Stimulated activated CD4-positive, alpha-beta T cell treated with anti-CD3 and anti-CD28 coated beads, TNF-alpha, amount 100 ng/mL, for 1 hour (primary cell): ENCODE data around the gene CALML4.
"Not testable (repeated sequence)": the region's sequence is repeated elsewhere in the genome, so short reads cannot be mapped to it uniquely, and the experiment has no call there.

Source experiments
- DNase-seq, 3 donors: peaks; one replicate each; pipeline ENCODE4 v3.0.0-alpha.2; 2020; ENCODE audit warnings: low read depth in 3 of 3, low spot score in 1 of 3

The CALML4 gene, protein sequence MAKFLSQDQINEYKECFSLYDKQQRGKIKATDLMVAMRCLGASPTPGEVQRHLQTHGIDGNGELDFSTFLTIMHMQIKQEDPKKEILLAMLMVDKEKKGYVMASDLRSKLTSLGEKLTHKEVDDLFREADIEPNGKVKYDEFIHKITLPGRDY

DNA sequence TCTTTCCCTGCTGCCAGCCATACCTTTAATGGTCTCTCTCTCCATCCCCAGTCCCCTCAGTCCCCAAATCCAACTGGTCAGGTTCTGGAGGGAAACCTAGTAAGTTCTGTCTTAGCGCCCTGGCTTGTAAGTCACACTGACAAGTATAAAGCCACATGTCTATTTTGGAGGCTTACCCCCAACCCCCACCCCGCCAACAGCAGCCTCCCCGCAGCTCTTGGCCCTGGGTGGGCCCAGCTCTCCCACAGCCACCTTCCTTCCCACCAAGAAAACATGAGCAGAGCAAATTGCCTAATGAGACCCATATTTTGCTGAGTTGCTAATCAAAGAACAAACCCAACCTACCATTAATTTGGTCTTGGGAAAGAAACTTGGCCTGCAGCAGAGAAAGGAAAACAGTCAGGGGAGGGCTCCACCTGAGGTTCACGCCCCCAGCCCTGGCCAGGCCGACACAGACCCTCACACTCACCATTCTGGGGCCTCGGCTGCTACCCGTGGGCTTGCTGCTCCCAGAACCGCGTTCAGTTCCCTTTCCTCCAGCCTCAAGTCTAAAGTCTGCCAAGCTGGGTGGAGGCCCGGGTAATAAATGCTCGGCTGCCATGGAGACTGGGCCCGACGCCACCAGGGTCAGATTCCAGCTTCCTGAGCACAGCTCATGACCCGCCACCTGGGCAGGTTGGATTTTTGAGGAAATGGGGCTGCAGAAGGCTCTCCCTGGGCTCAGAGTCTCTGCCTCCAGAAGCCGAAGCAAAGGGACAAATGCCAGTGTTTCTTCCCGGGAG lies at the start of gene CALML4:
Gene CALML4 (minus strand): TSS at position 557 of the 782 bp plus-strand sequence. CDS start 85 bp downstream, at position 472.
- DNase-seq: no peak

DNA sequence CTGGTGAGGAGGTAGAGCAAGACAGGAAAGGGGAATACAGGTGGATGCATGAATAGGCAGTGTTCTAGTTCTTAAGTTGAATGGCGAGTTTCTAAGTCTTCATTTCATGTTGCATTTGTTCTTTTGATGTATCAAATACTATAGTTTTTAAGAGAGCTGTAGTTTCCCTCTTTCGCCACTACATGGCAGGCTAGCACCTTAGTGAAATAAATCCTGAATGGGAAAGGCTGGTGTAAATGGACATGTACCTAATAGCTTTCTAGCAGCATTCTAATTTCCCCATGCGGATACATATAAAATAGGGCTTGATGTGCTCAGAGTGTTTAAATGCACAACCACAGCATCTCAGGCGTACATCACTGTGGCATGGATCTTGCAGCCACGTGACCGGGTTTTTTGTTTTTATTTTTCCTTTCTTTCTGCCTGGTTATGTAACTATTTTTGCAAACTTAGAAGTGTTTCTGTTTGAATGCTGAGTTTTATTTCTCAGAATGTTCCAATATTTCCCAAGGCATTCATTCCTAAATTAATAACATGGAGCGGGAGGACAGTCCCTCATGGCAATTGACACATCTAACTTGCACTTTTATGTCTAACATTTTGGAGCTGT lies 47.9 kb upstream of the CALML4 start:
- no peak for DNase-seq

DNA sequence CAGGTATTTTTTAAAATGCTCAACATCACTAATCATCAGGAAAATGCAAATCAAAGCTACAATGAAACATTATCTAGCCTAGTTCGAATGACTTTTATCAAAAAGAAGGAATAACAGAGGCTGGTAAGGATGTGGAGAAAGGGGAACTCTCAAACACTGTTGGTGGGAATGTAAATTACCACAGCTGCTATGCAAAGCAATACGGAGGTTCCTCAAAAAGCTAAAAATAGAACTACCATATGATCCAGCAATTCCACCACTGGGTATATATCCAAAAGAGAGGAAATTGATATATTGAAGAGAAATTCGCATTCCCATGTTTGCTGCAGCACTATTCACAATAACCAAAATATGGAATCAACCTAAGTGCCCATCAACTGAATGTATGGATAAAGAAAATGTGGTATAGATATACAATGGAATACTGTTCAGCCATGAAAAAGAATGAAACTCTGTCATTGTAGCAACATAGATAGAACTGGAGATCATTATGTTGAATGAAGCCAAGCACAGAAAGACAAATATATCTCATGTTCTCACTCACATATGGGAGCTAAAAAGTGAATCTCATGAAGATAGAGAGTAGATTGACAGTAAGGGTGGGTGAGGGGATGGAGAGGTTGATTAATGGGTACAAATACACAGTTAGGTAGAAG lies 44.1 kb upstream of the CALML4 start:
- no peak for DNase-seq

DNA sequence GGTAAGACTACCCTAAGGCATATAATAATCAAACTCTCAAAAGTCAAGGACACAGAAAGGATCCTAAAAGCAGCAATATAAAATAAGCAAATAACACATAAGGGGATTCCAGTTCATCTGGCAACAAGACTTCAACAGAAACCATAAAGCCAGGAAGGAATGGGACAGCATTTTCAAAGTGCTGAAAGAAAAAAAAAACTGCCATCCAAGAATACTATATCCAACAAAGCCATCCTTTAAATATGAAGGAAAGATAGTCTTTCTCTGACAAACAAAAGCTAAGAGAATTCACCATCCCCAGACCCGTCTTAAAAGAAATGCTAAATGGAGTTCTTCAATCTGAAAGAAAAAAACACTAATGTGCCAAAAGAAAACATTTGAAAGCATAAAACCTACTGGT lies 39.1 kb upstream of the CALML4 start:
- no peak for DNase-seq

DNA sequence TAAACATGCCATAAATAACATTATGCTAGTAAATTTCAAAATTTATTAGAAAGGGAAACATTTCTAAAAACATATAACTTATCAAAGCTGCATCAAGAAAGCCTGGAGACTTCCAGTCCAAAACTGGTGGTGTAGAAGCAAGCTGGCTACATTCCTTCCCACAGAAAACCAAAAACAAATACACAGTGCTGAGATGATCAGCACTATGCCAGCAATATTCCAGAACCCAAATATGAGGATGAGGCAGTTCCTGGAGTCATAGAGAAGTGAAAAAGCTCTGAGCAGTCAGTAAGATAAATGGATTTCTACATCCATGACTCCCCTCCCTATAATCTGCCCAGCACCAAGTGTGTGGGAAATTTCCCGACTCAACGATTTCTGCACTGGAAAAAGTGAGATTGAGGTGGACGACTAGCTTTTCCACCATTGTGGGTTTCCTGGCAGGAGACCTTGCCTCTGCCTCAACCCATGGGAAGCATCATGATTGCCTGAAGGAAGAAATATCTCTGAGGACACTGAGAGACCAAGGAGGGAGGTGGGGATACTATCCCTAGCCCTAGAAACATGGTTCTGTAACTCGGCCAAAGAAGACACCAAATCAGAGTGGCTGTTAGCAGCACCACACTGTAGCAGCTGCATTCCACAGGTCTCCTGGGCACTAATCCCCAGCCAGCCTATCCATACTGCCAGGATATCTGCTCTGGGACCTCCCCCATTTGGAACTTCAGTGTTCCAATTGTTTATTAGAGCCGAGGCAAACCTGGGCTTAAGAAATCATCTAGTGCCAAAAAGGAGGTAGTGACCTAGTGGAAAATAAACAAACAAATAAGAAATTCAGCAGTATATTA lies 36.2 kb upstream of the CALML4 start:
- no peak for DNase-seq

DNA sequence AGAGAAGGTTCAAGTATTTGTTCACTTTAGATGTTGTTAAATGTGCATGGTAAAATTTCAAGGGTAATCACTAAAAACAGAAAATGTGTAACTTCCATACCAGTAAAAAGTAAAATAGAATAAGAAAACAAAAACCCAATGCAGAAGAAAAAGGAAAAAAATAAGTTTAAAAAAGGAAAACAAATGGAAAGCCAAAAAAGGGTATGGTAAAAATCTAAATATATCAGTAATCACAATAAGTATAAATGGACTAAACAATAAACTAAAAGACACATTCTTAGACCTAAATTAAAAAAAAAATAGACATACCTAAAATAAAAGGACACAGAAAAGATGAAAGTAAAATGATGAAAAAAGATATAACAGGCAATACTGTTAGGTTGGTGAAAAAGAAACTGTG lies 33.9 kb upstream of the CALML4 start:
- DNase-seq: no peak

DNA sequence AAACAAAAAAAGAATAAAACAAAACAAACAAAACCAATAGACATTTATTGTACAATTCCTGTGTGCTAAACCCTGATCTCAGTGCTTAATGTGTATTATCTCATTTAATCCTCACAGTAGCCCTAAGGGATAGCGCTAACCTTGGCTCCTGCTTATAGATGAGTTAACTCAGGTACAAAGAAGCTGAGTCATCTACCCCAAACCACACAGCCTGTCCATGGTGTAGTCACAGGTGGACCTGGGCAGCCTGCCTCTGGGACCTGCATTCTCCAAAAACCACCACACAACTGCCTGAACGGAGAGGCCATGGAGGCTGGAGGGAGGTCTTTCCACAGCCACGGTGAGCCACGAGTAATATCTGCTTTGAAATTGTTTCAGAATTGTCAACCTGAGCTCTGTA lies 29.9 kb upstream of the CALML4 start:
- DNase-seq: no peak

DNA sequence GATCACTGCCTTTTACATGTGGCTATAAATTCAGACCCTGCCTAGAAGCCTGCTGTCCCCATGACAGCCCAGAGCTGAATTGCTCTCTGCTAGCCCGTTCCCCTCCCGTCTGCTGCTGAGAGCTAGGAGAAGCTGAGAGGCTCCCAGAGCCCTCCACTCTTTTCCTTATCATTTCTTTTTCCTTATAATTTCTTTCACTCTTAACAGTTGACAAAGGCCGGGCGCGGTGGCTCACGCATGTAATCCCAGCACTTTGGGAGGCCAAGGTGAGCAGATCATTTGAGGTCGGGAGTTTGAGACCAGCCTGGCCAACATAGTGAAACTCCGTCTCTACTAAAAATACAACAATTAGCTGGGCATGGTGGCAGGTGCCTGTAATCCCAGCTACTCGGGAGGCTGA lies 29.4 kb upstream of the CALML4 start:
- DNase-seq: not testable (repeated sequence)

DNA sequence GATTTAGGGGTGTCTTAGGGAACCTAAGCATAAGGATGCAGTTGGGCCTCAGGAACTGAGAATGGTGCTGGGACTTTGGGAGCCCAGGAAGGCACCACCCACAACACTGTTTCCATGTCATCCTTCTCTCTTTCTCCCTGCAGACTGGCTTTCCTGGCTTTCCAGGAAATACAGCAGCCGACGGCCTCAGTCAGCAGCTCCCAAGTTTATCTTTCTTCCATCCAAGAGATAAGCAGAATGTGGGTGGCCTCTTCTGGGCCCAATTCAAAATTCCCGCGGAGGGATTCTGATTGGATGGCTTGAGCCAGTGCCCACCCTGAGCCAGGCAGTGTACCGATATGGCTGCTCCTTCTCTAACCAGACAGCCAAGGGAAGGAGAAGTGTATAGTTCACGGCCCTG lies 28.9 kb upstream of the CALML4 start:
- no peak for DNase-seq

DNA sequence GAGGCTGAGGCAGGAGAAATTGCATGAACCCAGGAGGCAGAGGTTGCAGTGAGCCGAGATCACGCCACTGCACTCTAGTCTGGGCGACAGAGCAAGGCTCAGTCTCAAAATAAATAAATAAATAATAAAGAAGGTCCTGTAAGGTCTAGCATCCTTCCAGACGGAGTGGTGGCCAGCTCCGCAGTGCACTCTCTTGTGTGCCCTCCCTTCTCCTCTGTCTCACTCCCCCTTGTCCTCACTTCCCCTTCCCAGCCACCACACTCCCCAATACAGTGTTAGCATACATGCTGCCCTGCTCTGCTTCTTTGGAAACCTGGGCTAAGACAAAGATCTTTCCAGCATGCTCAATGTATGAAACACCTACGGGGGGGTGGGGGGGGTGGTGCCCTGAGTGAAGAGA lies 27.8 kb upstream of the CALML4 start:
- DNase-seq: no peak

DNA sequence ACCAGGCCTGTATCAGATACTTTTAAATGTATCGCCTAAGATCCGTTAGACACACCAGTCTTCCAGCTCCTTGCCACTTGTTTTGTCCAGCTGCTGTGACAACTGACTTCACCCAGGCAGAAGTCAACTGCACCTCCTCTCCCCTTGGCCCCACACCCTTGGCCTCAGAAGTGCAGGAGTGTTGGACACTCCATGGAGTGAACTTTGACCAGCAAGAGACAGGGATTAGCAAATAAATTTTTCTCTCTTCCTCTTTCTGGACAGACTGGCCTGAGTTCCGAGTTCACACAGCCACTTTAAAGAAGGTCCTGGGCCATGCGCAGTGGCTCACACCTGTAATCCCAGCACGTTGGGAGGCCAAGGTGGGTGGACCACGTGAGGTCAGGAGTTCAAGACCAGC lies 27.3 kb upstream of the CALML4 start:
- DNase-seq: no peak

DNA sequence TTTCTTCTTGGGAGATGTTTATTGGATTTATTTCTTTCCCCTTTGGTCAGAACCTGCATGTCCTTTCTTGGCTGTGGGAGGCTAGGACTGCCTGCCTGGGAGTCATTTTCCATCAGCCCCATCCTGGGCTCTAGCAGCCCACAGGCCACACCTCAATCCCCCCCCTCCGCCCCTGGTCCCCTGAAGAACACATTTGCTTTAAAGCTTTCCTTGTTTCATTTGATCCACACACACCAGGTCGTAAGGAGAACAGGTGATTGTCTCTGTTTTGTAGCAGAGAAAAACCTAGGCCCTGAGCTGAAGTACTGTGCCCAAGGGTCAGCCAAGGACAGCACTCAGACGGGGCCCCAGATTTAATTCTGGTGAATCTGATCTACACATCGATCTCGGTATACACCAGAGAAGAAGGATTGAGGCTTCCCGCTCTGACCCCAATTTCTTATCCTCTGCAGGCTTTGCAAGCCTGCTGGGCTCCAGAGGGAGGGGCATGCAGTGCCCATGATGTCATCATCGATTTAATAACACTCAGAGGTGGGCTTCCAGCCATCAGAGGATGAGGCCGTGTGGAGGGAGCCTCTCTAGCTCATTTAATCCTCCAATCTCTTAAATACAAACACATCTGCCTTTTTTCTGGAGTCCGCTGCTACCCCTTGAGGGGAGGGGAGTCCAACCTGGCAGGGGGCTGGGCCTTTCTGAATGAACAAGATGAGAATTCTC lies 26.1 kb upstream of the CALML4 start:
- no peak for DNase-seq

DNA sequence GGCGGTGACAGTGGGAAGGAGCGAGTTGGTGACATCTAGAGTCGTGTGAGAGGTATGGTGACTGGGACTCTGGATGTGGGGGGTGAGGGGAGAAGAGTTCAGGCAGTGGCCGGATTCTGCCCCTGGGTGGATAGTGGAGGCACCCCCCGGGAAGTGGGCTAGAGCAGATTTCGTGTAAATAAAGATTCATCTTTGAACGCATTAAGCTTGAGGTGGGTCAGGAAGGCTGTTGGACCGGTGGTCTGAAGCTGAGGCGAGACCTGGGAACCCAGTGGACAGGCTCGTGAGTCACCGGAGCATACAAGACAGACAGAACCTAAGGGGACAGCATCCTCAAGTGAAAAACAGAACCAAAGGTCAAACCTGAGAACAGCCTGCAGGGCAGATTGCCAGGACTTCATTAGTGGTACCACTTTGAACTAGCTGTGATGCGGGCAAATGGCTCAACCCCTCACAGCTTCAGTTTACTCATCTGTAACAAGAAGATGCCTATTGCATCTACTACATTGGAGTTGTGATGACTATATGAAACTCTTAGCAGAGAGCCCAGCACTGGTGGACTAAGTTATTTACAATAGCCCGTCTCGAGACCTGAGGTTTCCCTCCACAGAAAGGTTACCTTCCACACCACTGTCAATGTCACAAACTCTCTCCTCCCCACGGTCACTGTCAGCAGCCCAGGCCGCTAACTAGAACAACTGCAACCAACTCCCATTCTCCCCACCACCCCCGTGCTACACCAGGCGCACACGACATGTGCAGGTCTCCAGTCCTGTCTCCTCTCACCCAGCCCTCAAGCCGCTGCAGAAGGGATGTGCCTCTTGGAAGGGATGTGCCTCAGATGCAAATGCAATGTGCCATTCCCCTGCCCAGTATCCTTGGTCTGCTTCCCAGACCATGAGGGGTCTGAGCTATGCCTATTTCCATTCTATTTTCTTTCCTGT lies 25.3 kb upstream of the CALML4 start:
- DNase-seq: no peak

DNA sequence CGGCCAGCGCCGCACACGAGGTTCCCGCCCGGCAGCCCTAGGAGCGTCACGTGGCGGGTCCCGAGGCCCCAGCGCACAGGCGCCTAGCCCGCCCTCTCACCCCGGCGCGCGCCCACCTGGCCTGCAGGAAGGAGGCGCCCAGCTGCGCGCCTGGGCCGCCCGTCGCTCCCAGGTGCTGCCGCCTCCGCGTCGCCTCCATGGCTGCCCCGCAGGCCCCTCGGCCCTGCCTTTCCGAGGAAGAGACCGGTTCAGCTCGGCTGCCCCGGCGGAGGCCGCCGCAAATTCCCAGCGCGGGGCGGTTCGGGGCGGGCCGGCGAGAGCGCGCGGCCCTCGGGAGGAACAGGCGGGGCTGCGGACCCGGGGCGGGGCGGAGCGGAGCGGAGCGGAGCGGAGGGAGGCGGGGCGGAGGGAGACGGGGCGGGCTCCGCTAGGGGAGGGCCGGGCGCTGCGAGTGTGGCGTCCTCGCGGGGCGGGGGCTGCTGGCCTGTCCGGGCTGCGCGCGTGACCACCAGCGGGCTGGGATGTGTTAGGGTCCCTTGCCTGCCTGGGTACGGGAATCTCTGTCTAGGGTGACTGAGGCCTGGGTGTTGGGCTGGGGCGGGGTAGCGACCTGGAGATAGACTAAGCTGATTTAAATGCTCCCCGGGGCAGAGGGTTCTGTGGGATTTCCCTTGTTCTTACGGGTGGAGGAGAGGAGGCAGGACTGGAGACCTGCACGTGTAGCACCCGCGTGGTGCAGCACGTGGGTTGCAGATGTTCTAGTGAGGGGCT lies 24.4 kb upstream of the CALML4 start, which contains the start of gene CLN6:
Gene CLN6 (minus strand): TSS at position 343 of the 771 bp plus-strand sequence. CDS start 144 bp downstream, at position 199.
- DNase-seq: peak; percentile 25 to 77 (median 62)

DNA sequence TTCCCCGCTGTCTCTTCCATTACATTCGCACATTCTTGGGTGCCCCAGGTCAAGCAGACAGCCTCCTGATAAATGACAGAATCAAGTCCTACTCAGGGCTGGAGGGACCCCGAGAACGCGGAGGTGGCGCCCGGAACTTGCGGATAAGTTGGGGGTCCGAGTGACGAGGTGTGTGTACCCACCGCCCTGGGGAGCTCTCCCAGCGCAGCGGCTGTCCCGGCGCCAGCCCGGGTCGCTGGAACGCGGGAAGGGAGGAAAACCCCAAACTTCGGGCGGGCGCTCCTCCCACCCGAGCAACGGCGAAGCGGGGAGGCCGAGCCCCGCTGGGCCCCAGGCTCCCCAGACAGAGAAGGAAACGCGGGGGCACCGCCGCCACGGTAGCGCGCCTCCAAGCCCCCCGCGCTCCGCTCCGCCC lies 23.8 kb upstream of the CALML4 start:
- no peak for DNase-seq

DNA sequence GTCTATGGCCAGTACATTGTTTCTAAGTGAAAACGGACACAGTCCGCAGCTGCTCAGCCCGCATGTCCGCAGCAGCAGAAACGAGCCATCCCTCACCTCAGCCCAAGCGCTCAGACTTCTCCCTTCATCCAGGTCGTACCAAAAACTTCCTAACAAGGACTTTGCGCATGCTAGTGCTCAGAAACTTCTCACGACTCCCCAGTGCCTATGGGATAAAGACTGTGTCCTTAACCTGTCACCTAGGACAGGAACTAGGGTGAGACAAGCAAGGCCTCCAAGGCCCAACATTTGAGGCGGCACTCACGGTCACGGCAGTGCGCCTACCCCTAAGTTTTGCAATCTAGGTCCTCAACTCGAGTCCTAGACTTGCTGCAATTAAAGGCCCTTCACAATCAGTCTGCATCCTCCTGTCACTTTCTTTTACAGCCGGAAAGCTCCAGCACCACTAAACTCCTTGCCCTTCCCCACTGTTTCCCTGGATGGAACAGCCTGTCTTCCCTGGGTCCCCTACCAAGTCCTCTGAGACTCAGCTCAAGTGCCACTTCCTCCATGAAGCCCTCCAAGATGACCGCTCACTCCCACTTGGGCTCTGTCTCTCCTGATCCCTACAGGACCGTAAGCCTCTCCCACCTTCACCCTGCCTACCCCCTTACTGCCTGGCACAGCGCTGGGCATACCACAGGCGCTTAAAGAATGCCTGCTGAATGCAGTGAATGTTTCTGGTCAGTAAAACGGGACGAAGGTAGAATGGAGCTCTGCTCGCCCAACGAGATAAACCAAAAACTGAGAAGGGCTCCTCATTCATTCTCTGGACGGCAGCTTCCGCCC lies 23.2 kb upstream of the CALML4 start:
- DNase-seq: no peak

DNA sequence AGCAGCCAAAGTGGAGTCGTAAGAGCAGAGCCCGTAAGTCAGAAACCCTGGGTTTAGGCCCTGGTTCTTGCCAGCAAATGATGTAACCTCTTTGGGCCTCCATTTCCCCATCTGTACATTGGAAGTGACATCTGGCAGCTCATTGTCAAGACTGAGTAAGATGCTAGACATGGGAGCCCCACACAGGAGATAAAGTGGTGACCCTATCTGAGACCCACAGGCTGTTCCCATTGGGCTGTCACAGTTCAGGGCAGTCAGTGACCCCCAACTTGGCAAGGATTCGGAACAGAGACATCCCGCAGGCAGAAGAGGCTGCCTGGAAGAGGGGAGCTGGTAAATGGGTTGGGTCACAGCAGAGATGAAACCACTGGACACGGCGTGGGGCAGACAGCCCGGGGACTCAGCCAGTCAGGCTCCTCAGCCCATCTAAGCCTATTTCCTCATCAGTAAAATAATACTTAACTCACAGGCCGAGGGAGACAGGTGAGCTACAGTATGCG lies 22.6 kb upstream of the CALML4 start:
- DNase-seq: no peak
